ENCODE data around the gene HIF3A.
"Not testable (repeated sequence)": the region's sequence is repeated elsewhere in the genome, so short reads cannot be mapped to it uniquely, and the experiment has no call there.

- not testable (repeated sequence) for TF ChIP-seq YY1 (IDR thresholded peaks at IDR 0.05; ENCODE audit: insufficient read depth, insufficient read length); ZNF274 (IDR thresholded peaks at IDR 0.05; ENCODE audit: low read depth, low read length)
Observed at GRCh38 chr19:46273931-46274330, 22.9 kb upstream of the HIF3A start.
